GM23338 (cell line): Measurements from ENCODE around the gene MPO. TPM values are rescaled to one million over a fixed set of nuclear protein-coding genes. Genes with fewer than 3 reads are reported as not detected.

Experiments used
- ATAC-seq: fragments of 200-7000 bp; cut with Tn5 transposase; 3 replicates; pipeline ENCODE4 v1.9.1; 2020
- DNase-seq: peaks from one replicate; pipeline ENCODE4 v3.0.0-alpha.2; 2015; ENCODE audit warnings: low spot score
- H2AFZ ChIP-seq: fragments of 200-600 bp; sonication (generic); 2 replicates; pipeline ENCODE4 v1.8.0; 2016; ENCODE audit warnings: antibody characterized with exemption, mild to moderate bottlenecking, moderate library complexity
- H3F3A ChIP-seq: fragments of 200-600 bp; sonication (generic); replicated peaks from 2 replicates; pipeline ENCODE4 v1.8.0; 2017; ENCODE audit warnings: antibody characterized with exemption, mixed run types, low read depth
- H3K27ac ChIP-seq: fragments of 200-600 bp; sonication (generic); 2 replicates; pipeline ENCODE4 v1.6.1; 2016; ENCODE audit warnings: low read depth
- H3K27me3 ChIP-seq: fragments of 200-600 bp; sonication (generic); 2 replicates; pipeline ENCODE4 v1.8.0; 2016; ENCODE audit warnings: mild to moderate bottlenecking, mixed run types, moderate library complexity; ENCODE audit not compliant: insufficient read depth
- H3K36me3 ChIP-seq: fragments of 200-600 bp; sonication (generic); 2 replicates; pipeline ENCODE4 v1.8.0; 2016; ENCODE audit warnings: mild to moderate bottlenecking; ENCODE audit not compliant: insufficient read depth
- H3K4me1 ChIP-seq: fragments of 200-600 bp; sonication (generic); 2 replicates; pipeline ENCODE4 v1.8.0; 2016; ENCODE audit warnings: mild to moderate bottlenecking, moderate library complexity; ENCODE audit not compliant: insufficient read depth
- H3K4me2 ChIP-seq: fragments of 200-600 bp; sonication (generic); 2 replicates; pipeline ENCODE4 v1.7.1; 2017; ENCODE audit warnings: mixed run types
- H3K4me3 ChIP-seq: fragments of 200-600 bp; sonication (generic); 2 replicates; pipeline ENCODE4 v1.6.1; 2016; ENCODE audit warnings: mixed run types
- H3K79me2 ChIP-seq: fragments of 200-600 bp; sonication (generic); replicated peaks from 2 replicates; pipeline ENCODE4 v1.8.0; 2017; ENCODE audit warnings: mild to moderate bottlenecking; ENCODE audit not compliant: insufficient read depth
- H3K9me2 ChIP-seq: fragments of 200-600 bp; sonication (generic); 2 replicates; pipeline ENCODE4 v1.8.0; 2017; ENCODE audit not compliant: insufficient read depth
- H4K20me1 ChIP-seq: fragments of 200-600 bp; sonication (generic); replicated peaks from 2 replicates; pipeline ENCODE4 v1.8.0; 2017; ENCODE audit warnings: mild to moderate bottlenecking; ENCODE audit not compliant: insufficient read depth
- H3K27ac Mint-ChIP-seq: 2 replicates; pipeline ENCODE4 v1.8.0; 2020; ENCODE audit warnings: inconsistent platforms, mild to moderate bottlenecking, moderate library complexity, mixed read lengths
- H3K27me3 Mint-ChIP-seq: 3 replicates; pipeline ENCODE4 v1.8.0; 2022; ENCODE audit warnings: low read depth, mild to moderate bottlenecking, moderate library complexity, mixed read lengths, inconsistent platforms; ENCODE audit not compliant: insufficient read depth, poor library complexity
- H3K36me3 Mint-ChIP-seq: 3 replicates; pipeline ENCODE4 v1.8.0; 2021; ENCODE audit warnings: low read depth, mild to moderate bottlenecking, inconsistent platforms, moderate library complexity, mixed read lengths
- H3K4me1 Mint-ChIP-seq: 3 replicates; pipeline ENCODE4 v1.8.0; 2020; ENCODE audit warnings: mild to moderate bottlenecking, inconsistent platforms, mixed read lengths
- H3K4me3 Mint-ChIP-seq: 3 replicates; pipeline ENCODE4 v1.8.0; 2021; ENCODE audit warnings: moderate library complexity, mild to moderate bottlenecking, inconsistent platforms, mixed read lengths
- H3K9me3 Mint-ChIP-seq: 3 replicates; pipeline ENCODE4 v1.8.0; 2020; ENCODE audit warnings: moderate library complexity, mild to moderate bottlenecking, inconsistent platforms, mixed read lengths
- CTCF ChIP-seq, 2 experiments: fragments of 200-600 bp in 1 of 2; sonication (generic) in 1 of 2; conservative IDR thresholded peaks; 2 replicates each; pipeline versions ENCODE4 v1.5.1 to v1.6.1; 2016 to 2017; ENCODE audit warnings: antibody characterized with exemption in 2 of 2, low read depth in 2 of 2, mild to moderate bottlenecking in 2 of 2, moderate library complexity in 1 of 2
- ETS1 ChIP-seq: IDR thresholded peaks from 2 replicates; pipeline ENCODE4 v1.6.1; 2016; ENCODE audit warnings: antibody characterized with exemption
- JUNB ChIP-seq: IDR thresholded peaks from one replicate; pipeline ENCODE4 v1.6.1; 2016; ENCODE audit warnings: antibody characterized with exemption; ENCODE audit not compliant: unreplicated experiment
- NANOG ChIP-seq: IDR thresholded peaks from 2 replicates; pipeline ENCODE4 v1.6.1; 2016; ENCODE audit warnings: antibody characterized with exemption, borderline replicate concordance
- ZNF114 ChIP-seq: fragments of 250-450 bp; sonication (Bioruptor Pico); IDR thresholded peaks from 2 replicates; pipeline ENCODE4 v1.5.0; 2020; ENCODE audit warnings: mild to moderate bottlenecking, moderate library complexity
- ZNF331 ChIP-seq: fragments of 250-450 bp; sonication (Bioruptor Pico); IDR thresholded peaks from 2 replicates; pipeline ENCODE4 v1.5.0; 2020; ENCODE audit warnings: low read depth, mild to moderate bottlenecking, moderate library complexity
- ZNF462 ChIP-seq: fragments of 250-450 bp; sonication (Bioruptor Pico); IDR thresholded peaks from 2 replicates; pipeline ENCODE4 v1.5.0; 2020; ENCODE audit warnings: mild to moderate bottlenecking, moderate library complexity
- polyA plus RNA-seq: library from polyadenylated mRNA; unstranded; fragments of >200 nt; fragmentation: Nextera tagmentation; extraction: Ambion mirVana; gene quantifications from 2 replicates; pipeline ENCODE4 v1.2.1, GENCODE V29; 2016
- total RNA-seq: library from RNA; depleted of rRNA; stranded (reverse); fragments of >200 nt; shearing (Covaris generic); gene quantifications from 2 replicates; pipeline ENCODE4 v1.2.3, GENCODE V29; 2014

MPO gene
- total and polyA plus RNA-seq, 2 experiments from 2014 or later, result 0.08 TPM; not detected in 1

GRCh38 chr17:58284613-58285421 is 4.1 kb upstream of the MPO start:
- DNase-seq, result peak; percentile 75
- H3K27ac Mint-ChIP-seq, result peak overlapping the region; percentile 90
- H3K4me2 ChIP-seq, result peak overlapping the region; percentile 49

More at GRCh38 chr17:58284613-58285421, 4.1 kb upstream of the MPO start:
- Histone ChIP-seq H3K27ac (no peak overlapping the region), H3K36me3 (no peaks in the 10 kb centered on the region), H3F3A (no peaks in the 10 kb centered on the region), H3K4me3 (no peak overlapping the region), H2AFZ (peak overlapping the region; percentile 67), H4K20me1 (no peaks in the 10 kb centered on the region), H3K27me3 (peaks cover 10% of the 10 kb centered on the region), H3K4me1 (0 out of 2 replicates have a peak, but pooled peaks cover 20% of the 10 kb centered on the region), H3K79me2 (no peaks in the 10 kb centered on the region), H3K9me2 (peaks cover 5% of the 10 kb centered on the region; the same call in 1 of the 2 replicates)
- H3K27me3 Mint-ChIP-seq, result peaks cover 5% of the 10 kb centered on the region
- H3K9me3 Mint-ChIP-seq, result no peaks in the 10 kb centered on the region
- TF ChIP-seq CTCF (conservative IDR thresholded peaks at IDR 0.05; ENCODE audit: low read depth in 2 of 2), result no peak
- TF ChIP-seq ETS1, result no peak
- no peak for TF ChIP-seq ZNF331 (CRISPR knock-in tag)
- TF ChIP-seq NANOG, result no peak
- TF ChIP-seq ZNF114 (CRISPR knock-in tag), result no peak
- TF ChIP-seq JUNB, result no peak
- TF ChIP-seq ZNF462 (CRISPR knock-in tag), result no peak
- ATAC-seq, result peak; percentile 92
- H3K4me1 Mint-ChIP-seq, result peaks cover 20% of the 10 kb centered on the region
- H3K4me3 Mint-ChIP-seq, result no peak overlapping the region; the same call in 1 of the 3 replicates
- H3K36me3 Mint-ChIP-seq, result no peaks in the 10 kb centered on the region
